COLO668 (cell line): ENCODE data around the gene CLPX.
A peak's percentile ranks its signal among the peaks of the same experiment; 100 is the strongest.
"Not testable (repeated sequence)": the region's sequence is repeated elsewhere in the genome, so short reads cannot be mapped to it uniquely, and the experiment has no call there.

ENCODE experiments used
- DNase-seq: peaks from one replicate; lab custom pipeline; 2025; ENCODE audit not compliant: unreplicated experiment; lab: John Stamatoyannopoulos, UW

Gene CLPX

GRCh38 chr15:65172531-65172930 is 12.6 kb downstream of the CLPX start:
- DNase-seq, result no peak

DNA sequence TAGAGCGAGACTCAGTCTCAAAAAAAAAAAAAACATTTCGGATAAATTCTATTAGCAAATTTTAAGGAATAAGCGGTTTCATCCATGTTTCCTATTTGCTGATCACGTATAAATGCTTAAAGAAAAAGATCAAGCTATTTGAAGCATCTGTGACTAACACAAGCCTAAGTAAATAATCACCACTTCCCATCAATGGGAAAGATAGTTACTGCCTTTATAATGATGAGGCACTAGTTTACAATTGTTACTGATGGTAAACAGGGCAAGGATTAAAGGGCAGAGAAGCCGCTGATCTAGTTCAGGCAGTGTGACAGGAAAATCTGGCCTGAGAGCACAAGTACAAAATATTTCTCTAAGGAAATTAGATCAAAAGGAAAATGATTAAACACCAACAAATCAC is 13.7 kb downstream of the CLPX start:
- DNase-seq, result no peak

GRCh38 chr15:65165875-65166274 is 19.3 kb downstream of the CLPX start:
- DNase-seq, result no peak

GRCh38 chr15:65164139-65164538 is 21.0 kb downstream of the CLPX start:
- no peak for DNase-seq

DNA sequence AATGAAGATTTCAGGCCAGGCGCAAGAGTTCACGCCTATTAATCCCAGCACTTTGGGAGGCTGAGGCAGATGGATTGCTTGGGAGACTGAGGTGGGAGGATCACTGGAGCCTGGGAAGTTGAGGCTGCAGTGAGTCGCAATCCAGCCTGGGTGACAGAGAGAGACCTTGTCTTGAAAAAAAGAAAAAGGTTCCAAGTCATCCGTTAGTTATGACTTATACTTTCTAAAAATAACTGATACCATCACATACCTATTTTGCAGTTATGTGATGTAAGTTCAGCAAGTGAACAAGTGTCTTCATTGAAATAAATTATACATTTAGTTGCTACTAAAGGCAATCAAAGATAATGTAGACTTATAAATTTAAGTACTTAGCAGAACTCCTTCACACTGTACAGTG is 22.1 kb downstream of the CLPX start:
- no peak for DNase-seq

DNA sequence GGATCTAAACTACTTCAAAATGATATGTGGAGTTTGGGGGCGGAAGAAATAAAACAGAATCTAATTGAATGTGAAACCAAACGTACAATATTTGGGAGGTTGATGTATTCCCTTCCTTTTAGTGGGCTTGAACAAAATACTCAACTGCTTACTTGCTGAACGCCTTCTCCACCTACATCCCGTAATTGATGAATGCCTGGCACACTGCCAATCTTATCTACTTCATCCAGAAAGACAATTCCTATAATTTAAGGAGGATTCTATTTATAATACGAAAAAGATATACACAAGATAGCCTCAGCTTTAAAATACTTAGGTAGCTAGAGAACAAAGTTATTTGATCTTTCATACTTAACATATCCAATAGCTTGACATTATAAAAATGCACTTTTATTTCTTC is 28.4 kb downstream of the CLPX start:
- DNase-seq, result no peak

GRCh38 chr15:65154720-65155119 is 30.4 kb downstream of the CLPX start:
- no peak for DNase-seq

- no peak for DNase-seq
These were observed 37.2 kb downstream of the CLPX start for GRCh38 chr15:65147902-65148301.

DNA sequence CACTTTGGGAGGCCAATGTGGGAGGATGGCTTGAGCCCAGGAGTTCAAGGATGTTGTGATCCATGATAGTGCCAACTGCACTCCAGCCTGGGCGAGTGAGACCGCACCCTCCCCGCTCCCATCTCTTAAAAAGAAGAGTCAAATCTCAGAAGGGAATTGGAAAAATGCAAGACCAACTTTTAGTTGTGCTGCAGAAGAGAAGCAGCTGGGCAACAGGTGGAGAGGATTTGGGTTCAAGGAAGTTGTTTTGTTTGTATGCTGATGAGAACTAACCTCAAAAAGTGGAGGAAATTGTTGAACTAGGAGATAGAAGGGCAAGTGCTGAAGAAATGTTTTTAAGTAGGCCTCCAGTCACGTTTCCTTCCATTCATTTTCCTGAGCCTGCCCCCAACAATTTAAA is 38.7 kb downstream of the CLPX start:
- no peak for DNase-seq

- DNase-seq, result not testable (repeated sequence)
These were observed 46.5 kb downstream of the CLPX start for GRCh38 chr15:65138631-65139030.

DNA sequence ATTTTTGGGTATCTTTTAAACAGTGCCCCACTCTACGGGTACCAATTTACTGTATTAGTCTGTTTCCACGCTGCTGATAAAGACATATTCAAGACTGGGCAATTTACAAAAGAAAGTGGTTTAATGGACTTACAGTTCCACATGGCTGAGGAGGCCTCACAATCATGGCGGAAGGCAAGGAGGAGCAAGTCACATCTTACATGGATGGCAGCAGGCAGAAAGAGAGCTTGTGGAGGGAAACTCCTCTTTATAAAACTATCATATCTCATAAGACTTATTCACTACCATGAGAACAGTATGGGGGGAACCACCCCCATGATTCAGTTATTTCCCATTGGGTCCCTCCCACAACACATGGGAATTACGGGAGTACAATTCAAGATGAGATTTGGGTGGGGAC is 47.2 kb downstream of the CLPX start:
- not testable (repeated sequence) for DNase-seq

DNA sequence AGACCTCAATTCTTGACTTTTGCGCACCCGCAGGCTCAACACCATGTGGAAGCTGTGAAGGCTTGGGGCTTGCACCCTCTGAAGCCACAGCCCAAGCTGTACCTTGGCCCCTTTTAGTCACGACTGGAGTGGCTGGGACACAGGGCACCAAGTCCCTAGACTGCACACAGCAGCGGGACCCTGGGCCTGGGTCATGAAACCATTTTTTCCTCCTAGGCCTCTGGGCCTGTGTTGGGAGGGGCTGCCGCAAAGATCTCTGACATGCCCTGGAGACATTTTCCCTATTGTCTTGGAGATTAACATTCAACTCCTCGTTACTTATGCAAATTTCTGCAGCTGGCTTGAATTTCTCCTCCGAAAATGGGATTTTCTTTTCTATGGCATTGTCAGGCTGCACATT is 48.1 kb downstream of the CLPX start:
- not testable (repeated sequence) for DNase-seq

- no peak for DNase-seq
These were observed 50.6 kb downstream of the CLPX start for GRCh38 chr15:65134538-65134937.

DNA sequence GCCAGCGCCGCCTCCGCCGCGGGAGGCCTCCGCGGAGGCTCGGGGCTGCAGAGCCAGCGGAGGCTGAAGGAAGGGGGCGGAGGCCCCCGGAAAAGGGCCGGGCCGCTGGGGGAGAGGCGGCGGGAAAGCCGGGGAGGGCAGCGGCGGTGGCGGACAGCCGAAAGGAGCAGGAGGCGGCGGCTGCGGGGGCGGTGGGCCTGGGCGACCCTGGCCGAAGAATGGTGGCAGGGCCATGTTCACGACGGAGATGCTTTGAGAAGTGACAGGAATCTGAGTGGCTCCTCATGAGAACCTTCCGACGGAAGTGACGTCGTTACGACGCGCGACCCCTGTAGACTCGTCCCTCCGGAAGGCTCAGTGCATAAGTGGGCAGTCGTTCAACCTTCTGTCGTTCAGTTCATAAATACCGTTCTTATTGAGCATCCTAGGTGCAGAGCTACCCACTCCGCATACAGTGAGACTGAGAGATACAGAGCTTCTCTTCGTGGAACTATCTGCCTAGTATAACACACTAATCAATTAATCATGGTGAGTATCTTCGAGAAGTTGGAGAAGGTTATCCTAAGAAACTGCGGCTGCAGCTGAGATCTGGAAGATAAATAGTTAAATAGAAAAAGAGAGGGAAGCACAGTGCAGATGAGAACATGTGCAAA is 51.5 kb downstream of the CLPX start, which contains the start of gene PDCD7:
Gene PDCD7, minus strand, starts transcription at position 261 of the 653 bp plus-strand sequence. Its CDS starts 27 bp downstream, at position 234.
- peak; percentile 89 for DNase-seq

- DNase-seq, result peak; percentile 65
These were observed 52.1 kb downstream of the CLPX start for GRCh38 chr15:65132878-65133547.

DNA sequence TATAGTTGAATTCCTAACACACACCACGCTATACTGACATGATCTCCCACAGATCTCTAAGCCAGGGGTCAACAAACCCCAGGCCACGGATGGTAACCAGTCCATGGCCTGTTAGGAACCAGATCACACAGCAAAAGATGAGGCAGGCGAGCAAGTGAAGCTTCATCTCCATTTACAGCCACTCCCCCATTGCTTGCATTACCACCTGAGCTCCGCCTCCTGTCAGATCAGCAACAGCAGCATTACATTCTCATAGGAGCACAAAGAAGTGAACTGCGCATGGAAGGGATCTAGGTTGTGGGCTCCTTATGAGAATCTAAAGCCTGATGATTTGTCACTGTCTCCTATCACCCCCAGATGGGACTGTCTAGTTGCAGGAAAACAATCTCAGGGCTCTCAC is 54.2 kb downstream of the CLPX start:
- no peak for DNase-seq

- peak; percentile 19 for DNase-seq
These were observed 69.6 kb downstream of the CLPX start for GRCh38 chr15:65115542-65115941.

DNA sequence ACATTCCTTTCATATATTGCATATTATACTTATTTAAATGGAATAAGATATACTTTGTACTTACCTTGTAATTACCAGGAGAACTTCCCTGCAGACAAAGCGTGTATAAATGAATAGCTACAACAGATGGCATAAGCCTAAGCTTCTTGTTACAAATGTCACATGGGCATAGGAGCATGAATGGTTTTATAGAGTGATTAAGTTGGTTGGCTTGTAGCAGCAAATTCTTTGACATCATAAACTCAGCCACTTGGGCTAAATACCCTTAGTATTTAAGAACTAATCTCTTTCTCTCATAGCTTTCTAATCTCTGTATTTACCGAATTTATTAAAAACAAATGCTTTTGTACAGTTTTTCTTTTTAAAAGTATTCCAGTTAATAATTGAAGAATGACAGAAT is 70.1 kb downstream of the CLPX start, which contains the start of gene UBAP1L:
Gene UBAP1L, minus strand, starts transcription at position 115 of the 400 bp plus-strand sequence. CDS start 8,985 bp downstream, outside the sequence.
- DNase-seq, result no peak

- no peak for DNase-seq
These were observed 74.4 kb downstream of the CLPX start for GRCh38 chr15:65110676-65111292.

- no peak for DNase-seq
These were observed 79.0 kb downstream of the CLPX start for GRCh38 chr15:65106011-65106590.

GRCh38 chr15:65105038-65105437 is 80.1 kb downstream of the CLPX start:
- DNase-seq, result no peak

- no peak for DNase-seq
These were observed 82.2 kb downstream of the CLPX start for GRCh38 chr15:65102912-65103311.
